Non-pigmented ciliary epithelial cell (primary cell): Measurements from ENCODE around the gene CENPN.

ENCODE experiments used
- DNase-seq: peaks from one replicate; pipeline ENCODE4 v3.0.0-alpha.2; 2010; ENCODE audit warnings: low read depth

CENPN gene

GRCh38 chr16:81035398-81035974 is 28.5 kb downstream of the CENPN start, which contains the start of gene ATMIN:
TSS of gene ATMIN (plus strand) at chr16:81035842. CDS start at chr16:81035871, 29 bp downstream.
- DNase-seq, result peak; percentile 19

- DNase-seq, result no peak
Observed at GRCh38 chr16:81035975-81036750, 29.1 kb downstream of the CENPN start.

- DNase-seq, result no peak
Observed at GRCh38 chr16:81036751-81037350, 29.8 kb downstream of the CENPN start.

GRCh38 chr16:81040131-81040530 is 33.1 kb downstream of the CENPN start:
- DNase-seq, result no peak

- DNase-seq, result no peak
Observed at GRCh38 chr16:81040842-81041241, 33.8 kb downstream of the CENPN start.

- no peak for DNase-seq
Observed at GRCh38 chr16:81041696-81042095, 34.7 kb downstream of the CENPN start.

- DNase-seq, result no peak
Observed at GRCh38 chr16:81042821-81043220, 35.8 kb downstream of the CENPN start.

GRCh38 chr16:81053761-81054160 is 46.7 kb downstream of the CENPN start:
- DNase-seq, result no peak

- DNase-seq, result no peak
Observed at GRCh38 chr16:81060576-81061306, 53.7 kb downstream of the CENPN start.

- DNase-seq, result no peak
Observed at GRCh38 chr16:81061307-81061640, 54.3 kb downstream of the CENPN start.

GRCh38 chr16:81061871-81062608 is 55.0 kb downstream of the CENPN start:
- DNase-seq, result no peak

- DNase-seq, result no peak
Observed at GRCh38 chr16:81066681-81067080, 59.7 kb downstream of the CENPN start.

GRCh38 chr16:81067166-81067565 is 60.2 kb downstream of the CENPN start:
- no peak for DNase-seq

GRCh38 chr16:81069063-81069462 is 62.0 kb downstream of the CENPN start:
- DNase-seq, result no peak

- no peak for DNase-seq
Observed at GRCh38 chr16:81070979-81071378, 64.0 kb downstream of the CENPN start.

- no peak for DNase-seq
Observed at GRCh38 chr16:81071805-81072204, 64.8 kb downstream of the CENPN start.

- DNase-seq, result no peak
Observed at GRCh38 chr16:81073560-81074330, 66.7 kb downstream of the CENPN start.

GRCh38 chr16:81076566-81077075 is 69.6 kb downstream of the CENPN start:
- DNase-seq, result peak; percentile 41

GRCh38 chr16:81077076-81077940 is 70.3 kb downstream of the CENPN start, which contains the start of gene C16orf46:
TSS of gene C16orf46 (minus strand) at chr16:81077238. CDS start at chr16:81063955, 13,283 bp downstream.
- peak; percentile 76 for DNase-seq

- no peak for DNase-seq
Observed at GRCh38 chr16:81080233-81080632, 73.2 kb downstream of the CENPN start.
